ENCODE measurements around the gene OSCP1. TPM values are rescaled to one million over a fixed set of nuclear protein-coding genes. Genes with fewer than 3 reads are reported as not detected.

The OSCP1 gene
- total and polyA plus RNA-seq, 2 donors (not counting 3 experiments of a cell fraction or from before 2014, with no cell fraction given) = 4.6 to 8.3 TPM

- CTCF ChIA-PET = no interaction called here
- no TSS peak for BruUV-seq (replicated peaks)
- no peak overlapping the region for H3K9ac ChIP-seq (replicated peaks; ENCODE audit: extremely low read depth, insufficient read depth, low read length)
Measured at GRCh38 chr1:36393686-36394085, 56.6 kb downstream of the OSCP1 start.

DNA sequence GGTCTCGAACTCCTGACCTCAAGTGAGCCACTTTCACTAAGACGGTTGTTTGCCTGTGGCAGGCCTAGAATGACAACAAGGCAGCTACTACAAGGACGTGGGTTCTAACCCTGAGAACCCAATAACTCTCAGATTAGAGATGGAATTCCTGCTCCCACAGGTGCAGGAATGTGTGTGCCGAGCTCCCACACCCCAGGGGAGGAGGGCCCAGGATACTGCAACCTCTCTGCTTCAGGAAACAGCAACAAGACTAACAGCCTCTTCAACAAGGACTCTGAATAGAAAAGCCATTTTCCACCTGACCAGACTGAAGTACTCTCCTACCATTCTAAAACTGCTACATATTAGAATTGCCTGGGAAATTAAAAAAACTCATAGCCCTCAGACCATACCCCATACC is 57.4 kb downstream of the OSCP1 start:
- ChIA-PET CTCF (no interaction called here), POLR2A (no interaction called here)
- no peak overlapping the region for H3K4me2 ChIP-seq (ENCODE audit: insufficient read depth, low read length)
- intact Hi-C loops (cut with micrococcal nuclease) = no loop called here
- no peaks in the 10 kb centered on the region for H3K9me1 ChIP-seq (replicated peaks; ENCODE audit: control insufficient read depth, extremely low read depth, insufficient read depth, low read length)
- no TSS peak for BruUV-seq (replicated peaks)
- TF ChIP-seq MAX (IDR thresholded peaks at IDR 0.05; ENCODE audit: insufficient read depth, insufficient read length) (no peak), GATA2 (IDR thresholded peaks at IDR 0.05; ENCODE audit: insufficient read depth, insufficient read length, low read depth, low read length) (no peak), FOS (IDR thresholded peaks at IDR 0.05; ENCODE audit: borderline replicate concordance, insufficient read depth, low read length) (no peak), POLR2AphosphoS5 (IDR thresholded peaks at IDR 0.05; ENCODE audit: insufficient read depth, low read depth, low read length) (no peak), EZH2 (IDR thresholded peaks at IDR 0.05; ENCODE audit: borderline replicate concordance, low read depth, low read length, severe bottlenecking) (no peak), POLR2A (IDR thresholded peaks at IDR 0.05; ENCODE audit: low read depth, low read length) (no peak), MYC (IDR thresholded peaks at IDR 0.05; ENCODE audit: low read depth, low read length) (no peak), JUN (IDR thresholded peaks at IDR 0.05; ENCODE audit: borderline replicate concordance, insufficient read depth, insufficient read length, low read depth) (no peak)
- TF ChIP-seq, protein P1, sequence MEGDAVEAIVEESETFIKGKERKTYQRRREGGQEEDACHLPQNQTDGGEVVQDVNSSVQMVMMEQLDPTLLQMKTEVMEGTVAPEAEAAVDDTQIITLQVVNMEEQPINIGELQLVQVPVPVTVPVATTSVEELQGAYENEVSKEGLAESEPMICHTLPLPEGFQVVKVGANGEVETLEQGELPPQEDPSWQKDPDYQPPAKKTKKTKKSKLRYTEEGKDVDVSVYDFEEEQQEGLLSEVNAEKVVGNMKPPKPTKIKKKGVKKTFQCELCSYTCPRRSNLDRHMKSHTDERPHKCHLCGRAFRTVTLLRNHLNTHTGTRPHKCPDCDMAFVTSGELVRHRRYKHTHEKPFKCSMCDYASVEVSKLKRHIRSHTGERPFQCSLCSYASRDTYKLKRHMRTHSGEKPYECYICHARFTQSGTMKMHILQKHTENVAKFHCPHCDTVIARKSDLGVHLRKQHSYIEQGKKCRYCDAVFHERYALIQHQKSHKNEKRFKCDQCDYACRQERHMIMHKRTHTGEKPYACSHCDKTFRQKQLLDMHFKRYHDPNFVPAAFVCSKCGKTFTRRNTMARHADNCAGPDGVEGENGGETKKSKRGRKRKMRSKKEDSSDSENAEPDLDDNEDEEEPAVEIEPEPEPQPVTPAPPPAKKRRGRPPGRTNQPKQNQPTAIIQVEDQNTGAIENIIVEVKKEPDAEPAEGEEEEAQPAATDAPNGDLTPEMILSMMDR (IDR thresholded peaks at IDR 0.05; ENCODE audit: extremely low read depth in 1 of 2, insufficient read depth in 1 of 2, low read depth in 1 of 2, low read length in 2 of 2) = no peak
- dilution Hi-C loops (cut with MboI; ENCODE audit: extremely low pct_ligation_motif_present, low sequenced_read_pairs) = no loop called here
- H3K4me1 ChIP-seq (ENCODE audit: control insufficient read depth, extremely low read depth, insufficient read depth, low read length) = peaks cover 2% of the 10 kb centered on the region
- no peak overlapping the region for H3K27ac ChIP-seq (ENCODE audit: insufficient read depth, low read depth, low read length)
- H3K36me3 ChIP-seq (ENCODE audit: control insufficient read depth in 2 of 2, extremely low read depth in 1 of 2, insufficient read depth in 2 of 2, low read length in 2 of 2) = peaks cover 0 to 16% of the 10 kb centered on the region in 2 experiments
- no peak for DNase-seq (ENCODE audit: low read depth, low spot score)
- no peaks in the 10 kb centered on the region for H4K20me1 ChIP-seq (replicated peaks; ENCODE audit: control insufficient read depth, extremely low read depth, insufficient read depth, low read length)
- no peak overlapping the region for H3K4me3 ChIP-seq (replicated peaks in 1 of 3; ENCODE audit: insufficient read depth in 1 of 3, low read depth in 1 of 3, low read length in 3 of 3)
- no peaks in the 10 kb centered on the region for H3K27me3 ChIP-seq (ENCODE audit: control insufficient read depth in 2 of 2, insufficient read depth in 2 of 2, low read length in 2 of 2)
- H2AFZ ChIP-seq (ENCODE audit: low read depth, low read length) = no peak overlapping the region
- no peak overlapping the region for H3K9ac ChIP-seq (replicated peaks; ENCODE audit: extremely low read depth, insufficient read depth, low read length)
- peaks cover 8% of the 10 kb centered on the region for H3K79me2 ChIP-seq (ENCODE audit: control insufficient read depth, insufficient read depth, low read length)
- FAIRE-seq = no peak
- no peaks in the 10 kb centered on the region for H3K9me3 ChIP-seq (replicated peaks; ENCODE audit: control insufficient read depth, insufficient read depth, low read length)

More at GRCh38 chr1:36393686-36394085, 56.6 kb downstream of the OSCP1 start:
- H3K27me3 ChIP-seq (ENCODE audit: control insufficient read depth in 2 of 2, insufficient read depth in 2 of 2, low read length in 2 of 2) = no peaks in the 10 kb centered on the region
- no peak for FAIRE-seq
- no peak overlapping the region for H3K4me3 ChIP-seq (replicated peaks in 1 of 3; ENCODE audit: insufficient read depth in 1 of 3, low read depth in 1 of 3, low read length in 3 of 3)
- H3K9me1 ChIP-seq (replicated peaks; ENCODE audit: control insufficient read depth, extremely low read depth, insufficient read depth, low read length) = no peaks in the 10 kb centered on the region
- no peak overlapping the region for H2AFZ ChIP-seq (ENCODE audit: low read depth, low read length)
- intact Hi-C loops (cut with micrococcal nuclease) = no loop called here
- no peak overlapping the region for H3K27ac ChIP-seq (ENCODE audit: insufficient read depth, low read depth, low read length)
- no peaks in the 10 kb centered on the region for H4K20me1 ChIP-seq (replicated peaks; ENCODE audit: control insufficient read depth, extremely low read depth, insufficient read depth, low read length)
- H3K36me3 ChIP-seq (ENCODE audit: control insufficient read depth in 2 of 2, extremely low read depth in 1 of 2, insufficient read depth in 2 of 2, low read length in 2 of 2) = peaks cover 0 to 16% of the 10 kb centered on the region in 2 experiments
- no peak for TF ChIP-seq MYC (IDR thresholded peaks at IDR 0.05; ENCODE audit: low read depth, low read length)
- no peak for TF ChIP-seq EZH2 (IDR thresholded peaks at IDR 0.05; ENCODE audit: borderline replicate concordance, low read depth, low read length, severe bottlenecking)
- TF ChIP-seq, protein P1 (IDR thresholded peaks at IDR 0.05; ENCODE audit: extremely low read depth in 1 of 2, insufficient read depth in 1 of 2, low read depth in 1 of 2, low read length in 2 of 2) = no peak
- TF ChIP-seq GATA2 (IDR thresholded peaks at IDR 0.05; ENCODE audit: insufficient read depth, insufficient read length, low read depth, low read length) = no peak
- POLR2A ChIA-PET = no interaction called here
- peaks cover 8% of the 10 kb centered on the region for H3K79me2 ChIP-seq (ENCODE audit: control insufficient read depth, insufficient read depth, low read length)
- H3K9me3 ChIP-seq (replicated peaks; ENCODE audit: control insufficient read depth, insufficient read depth, low read length) = no peaks in the 10 kb centered on the region
- H3K4me2 ChIP-seq (ENCODE audit: insufficient read depth, low read length) = no peak overlapping the region
- dilution Hi-C loops (cut with MboI; ENCODE audit: extremely low pct_ligation_motif_present, low sequenced_read_pairs) = no loop called here
- DNase-seq (ENCODE audit: low read depth, low spot score) = no peak
- H3K4me1 ChIP-seq (ENCODE audit: control insufficient read depth, extremely low read depth, insufficient read depth, low read length) = peaks cover 3% of the 10 kb centered on the region

All from endothelial cell of umbilical vein (primary cell).